NCI-H128 (cell line): ENCODE results near the gene GRIP1.
"Not testable (repeated sequence)": the region's sequence is repeated elsewhere in the genome, so short reads cannot be mapped to it uniquely, and the experiment has no call there.

Experiments
- DNase-seq: peaks from one replicate; lab custom pipeline; 2025; ENCODE audit not compliant: unreplicated experiment; lab: John Stamatoyannopoulos, UW

GRIP1 gene

GRCh38 chr12:66538970-66539369, 139.9 kb downstream of the GRIP1 start:
- no peak for DNase-seq

GRCh38 chr12:66537876-66538275, 141.0 kb downstream of the GRIP1 start:
- DNase-seq: no peak

GRCh38 chr12:66533767-66534166, 145.1 kb downstream of the GRIP1 start:
- no peak for DNase-seq

- DNase-seq: no peak
Observed at GRCh38 chr12:66531766-66532165, 147.1 kb downstream of the GRIP1 start.

- DNase-seq: no peak
Observed at GRCh38 chr12:66529934-66530333, 148.9 kb downstream of the GRIP1 start.

- no peak for DNase-seq
Observed at GRCh38 chr12:66516561-66516960, 162.3 kb downstream of the GRIP1 start.

GRCh38 chr12:66516133-66516532, 162.7 kb downstream of the GRIP1 start:
- no peak for DNase-seq

- DNase-seq: no peak
Observed at GRCh38 chr12:66514581-66514980, 164.3 kb downstream of the GRIP1 start.

- no peak for DNase-seq
Observed at GRCh38 chr12:66508025-66508424, 170.9 kb downstream of the GRIP1 start.

GRCh38 chr12:66503746-66504145, 175.1 kb downstream of the GRIP1 start:
- no peak for DNase-seq

GRCh38 chr12:66502911-66503310, 176.0 kb downstream of the GRIP1 start:
- DNase-seq: no peak

GRCh38 chr12:66500841-66501240, 178.0 kb downstream of the GRIP1 start:
- DNase-seq: no peak

GRCh38 chr12:66500091-66500490, 178.8 kb downstream of the GRIP1 start:
- DNase-seq: no peak

GRCh38 chr12:66499000-66499399, 179.9 kb downstream of the GRIP1 start:
- no peak for DNase-seq

GRCh38 chr12:66498059-66498458, 180.8 kb downstream of the GRIP1 start:
- not testable (repeated sequence) for DNase-seq

GRCh38 chr12:66497008-66497897, 181.6 kb downstream of the GRIP1 start:
- DNase-seq: no peak

GRCh38 chr12:66496595-66496994, 182.3 kb downstream of the GRIP1 start:
- no peak for DNase-seq

- no peak for DNase-seq
Observed at GRCh38 chr12:66495709-66496108, 183.2 kb downstream of the GRIP1 start.

- no peak for DNase-seq
Observed at GRCh38 chr12:66493819-66494218, 185.1 kb downstream of the GRIP1 start.

GRCh38 chr12:66491853-66492252, 187.0 kb downstream of the GRIP1 start:
- no peak for DNase-seq

- DNase-seq: no peak
Observed at GRCh38 chr12:66482351-66483203, 196.3 kb downstream of the GRIP1 start.

- DNase-seq: no peak
Observed at GRCh38 chr12:66467932-66468331, 210.9 kb downstream of the GRIP1 start.
